WTC11 (cell line): ENCODE measurements around the gene SLC9A9. TPM values are rescaled to one million over a fixed set of nuclear protein-coding genes. Genes with fewer than 3 reads are reported as not detected.

Source experiments
- ATAC-seq: fragments of 200-7000 bp; cut with Tn5 transposase; 2 replicates; pipeline ENCODE4 v1.10.0; 2021; ENCODE audit warnings: mild to moderate bottlenecking, moderate library complexity
- CTCF ChIA-PET: fragments of 300-600 bp; sonication (Branson Sonifier 250); formaldehyde crosslinking; loops from one replicate; lab custom pipeline; 2021; ENCODE audit warnings: antibody characterized with exemption; lab: Charles Lee
- POLR2A ChIA-PET: fragments of 350-600 bp; sonication (Branson Sonifier 250); formaldehyde crosslinking; loops from one replicate; lab custom pipeline; 2021; ENCODE audit warnings: antibody characterized with exemption; lab: Charles Lee
- DNase-seq: peaks from one replicate; pipeline ENCODE4 v3.0.0; 2021; ENCODE audit warnings: low spot score
- H3K27ac Mint-ChIP-seq: 2 replicates; pipeline ENCODE4 v1.8.0; 2021; ENCODE audit warnings: mixed read lengths
- H3K27me3 Mint-ChIP-seq: 2 replicates; pipeline ENCODE4 v1.8.0; 2021; ENCODE audit warnings: low read depth, mild to moderate bottlenecking, moderate library complexity, mixed read lengths
- H3K36me3 Mint-ChIP-seq: 2 replicates; pipeline ENCODE4 v1.8.0; 2021; ENCODE audit warnings: mixed read lengths
- H3K4me1 Mint-ChIP-seq: 2 replicates; pipeline ENCODE4 v1.8.0; 2022; ENCODE audit warnings: mixed read lengths
- H3K4me3 Mint-ChIP-seq: 2 replicates; pipeline ENCODE4 v1.8.0; 2021; ENCODE audit warnings: mild to moderate bottlenecking, moderate library complexity, mixed read lengths
- H3K9me3 Mint-ChIP-seq: 2 replicates; pipeline ENCODE4 v1.8.0; 2021; ENCODE audit warnings: mixed read lengths
- AR ChIP-seq: fragments of 250-450 bp; sonication (Bioruptor Pico); IDR thresholded peaks from 2 replicates; pipeline ENCODE4 v1.9.0; 2021; ENCODE audit warnings: mild to moderate bottlenecking
- ATF6 ChIP-seq: sonication (generic); formaldehyde crosslinking; IDR thresholded peaks from 2 replicates; pipeline ENCODE4 v1.8.1; 2023; ENCODE audit warnings: mild to moderate bottlenecking, missing genetic modification reagents
- ETV6 ChIP-seq: sonication (generic); formaldehyde crosslinking; IDR thresholded peaks from 2 replicates; pipeline ENCODE4 v1.8.1; 2022; ENCODE audit warnings: mild to moderate bottlenecking, missing genetic modification reagents
- FOXK1 ChIP-seq: sonication (generic); formaldehyde crosslinking; IDR thresholded peaks from 2 replicates; pipeline ENCODE4 v1.8.0; 2022; ENCODE audit warnings: mild to moderate bottlenecking, moderate library complexity, missing genetic modification reagents
- GRHL2 ChIP-seq: fragments of 250-450 bp; sonication (Bioruptor Pico); IDR thresholded peaks from 2 replicates; pipeline ENCODE4 v1.8.0; 2022; ENCODE audit warnings: mild to moderate bottlenecking, moderate library complexity; ENCODE audit not compliant: insufficient replicate concordance, severe bottlenecking
- IRF2 ChIP-seq: sonication (generic); formaldehyde crosslinking; IDR thresholded peaks from 2 replicates; pipeline ENCODE4 v1.8.0; 2022; ENCODE audit warnings: low read depth, missing genetic modification reagents, borderline replicate concordance
- MYBL2 ChIP-seq: sonication (generic); formaldehyde crosslinking; IDR thresholded peaks from 2 replicates; pipeline ENCODE4 v1.8.1; 2023; ENCODE audit warnings: mild to moderate bottlenecking, moderate library complexity, missing genetic modification reagents
- NFATC4 ChIP-seq: fragments of 250-450 bp; sonication (Bioruptor Pico); IDR thresholded peaks from 2 replicates; pipeline ENCODE4 v1.9.0; 2021; ENCODE audit warnings: mild to moderate bottlenecking
- OVOL2 ChIP-seq: fragments of 250-450 bp; sonication (Bioruptor Pico); IDR thresholded peaks from 2 replicates; pipeline ENCODE4 v1.9.0; 2021; ENCODE audit warnings: mild to moderate bottlenecking, borderline replicate concordance
- TEAD4 ChIP-seq: sonication (generic); formaldehyde crosslinking; IDR thresholded peaks from 2 replicates; pipeline ENCODE4 v1.8.0; 2022; ENCODE audit warnings: mild to moderate bottlenecking, missing genetic modification reagents
- TP53 ChIP-seq: sonication (generic); formaldehyde crosslinking; IDR thresholded peaks from 2 replicates; pipeline ENCODE4 v1.8.1; 2023; ENCODE audit warnings: mild to moderate bottlenecking, missing genetic modification reagents
- ZNF317 ChIP-seq: sonication (generic); formaldehyde crosslinking; IDR thresholded peaks from 2 replicates; pipeline ENCODE4 v1.8.1; 2023; ENCODE audit warnings: low read depth, mild to moderate bottlenecking, moderate library complexity, missing genetic modification reagents, borderline replicate concordance
- ZNF396 ChIP-seq: fragments of 250-450 bp; sonication (Bioruptor Pico); IDR thresholded peaks from 2 replicates; pipeline ENCODE4 v1.8.0; 2021; ENCODE audit warnings: mild to moderate bottlenecking, moderate library complexity, borderline replicate concordance
- ZNF423 ChIP-seq: fragments of 250-450 bp; sonication (Bioruptor Pico); IDR thresholded peaks from 2 replicates; pipeline ENCODE4 v2.1.2; 2022; ENCODE audit warnings: mild to moderate bottlenecking, moderate library complexity
- ZNF671 ChIP-seq: fragments of 250-450 bp; sonication (Bioruptor Pico); IDR thresholded peaks from 2 replicates; pipeline ENCODE4 v1.8.0; 2021; ENCODE audit warnings: mild to moderate bottlenecking
- total RNA-seq: library from RNA; stranded (reverse); gene quantifications from 3 replicates; pipeline ENCODE4 v1.2.3, GENCODE V29; 2021
- TF ChIP-seq, protein P1 (sequence below): sonication (generic); formaldehyde crosslinking; IDR thresholded peaks from 2 replicates; pipeline ENCODE4 v1.8.1; 2023; ENCODE audit warnings: mild to moderate bottlenecking, missing genetic modification reagents, moderate library complexity
- TF ChIP-seq, protein P2 (sequence below): sonication (generic); formaldehyde crosslinking; IDR thresholded peaks from 2 replicates; pipeline ENCODE4 v1.8.0; 2023; ENCODE audit warnings: missing genetic modification reagents, mild to moderate bottlenecking, borderline replicate concordance
- TF ChIP-seq, protein P3 (sequence below): sonication (generic); formaldehyde crosslinking; IDR thresholded peaks from 2 replicates; pipeline ENCODE4 v1.8.1; 2023; ENCODE audit warnings: mild to moderate bottlenecking, missing genetic modification reagents, borderline replicate concordance
- TF ChIP-seq, protein P4 (sequence below): fragments of 250-450 bp; sonication (Bioruptor Pico); IDR thresholded peaks from 2 replicates; pipeline ENCODE4 v2.1.2; 2022; ENCODE audit warnings: mild to moderate bottlenecking, moderate library complexity
- TF ChIP-seq, protein P5 (sequence below): sonication (generic); formaldehyde crosslinking; IDR thresholded peaks from 2 replicates; pipeline ENCODE4 v1.8.0; 2022; ENCODE audit warnings: mild to moderate bottlenecking, missing genetic modification reagents

The SLC9A9 gene
- total RNA-seq, 1 experiment from 2014 or later: 1.2 TPM

DNA sequence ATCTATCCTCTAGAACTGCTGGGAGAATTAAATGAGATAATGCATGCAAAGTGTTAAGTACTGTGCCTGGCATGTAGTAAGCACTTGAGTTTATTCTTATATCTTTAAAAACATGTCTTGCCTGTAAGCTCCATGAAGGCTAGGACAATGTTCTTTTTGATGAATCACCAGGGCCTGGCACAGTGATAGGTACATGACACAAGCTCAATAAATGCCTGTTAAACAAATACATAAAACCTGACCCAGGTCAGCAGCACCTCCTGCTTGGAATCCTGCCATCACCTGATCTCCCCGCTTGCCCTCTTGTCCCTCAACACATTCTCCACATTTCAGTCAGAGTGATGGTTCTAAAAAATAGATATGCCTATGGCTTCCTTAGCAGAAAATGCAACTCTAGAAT lies 541.9 kb downstream of the SLC9A9 start:
- H3K4me1 Mint-ChIP-seq: peaks cover 13% of the 10 kb centered on the region; the same call in 1 of the 2 replicates
- TF ChIP-seq TEAD4 (CRISPR knock-in tag) (no peak), MYBL2 (CRISPR knock-in tag) (no peak), ZNF317 (no peak), ZNF396 (CRISPR knock-in tag) (no peak), ZNF423 (no peak), NFATC4 (CRISPR knock-in tag) (no peak), ZNF671 (CRISPR knock-in tag) (no peak), FOXK1 (no peak), TP53 (CRISPR knock-in tag) (no peak), ATF6 (CRISPR knock-in tag) (no peak), OVOL2 (CRISPR knock-in tag) (no peak), AR (no peak), IRF2 (CRISPR knock-in tag) (no peak), GRHL2 (CRISPR knock-in tag) (no peak), ETV6 (CRISPR knock-in tag) (no peak)
- TF ChIP-seq, protein P1, sequence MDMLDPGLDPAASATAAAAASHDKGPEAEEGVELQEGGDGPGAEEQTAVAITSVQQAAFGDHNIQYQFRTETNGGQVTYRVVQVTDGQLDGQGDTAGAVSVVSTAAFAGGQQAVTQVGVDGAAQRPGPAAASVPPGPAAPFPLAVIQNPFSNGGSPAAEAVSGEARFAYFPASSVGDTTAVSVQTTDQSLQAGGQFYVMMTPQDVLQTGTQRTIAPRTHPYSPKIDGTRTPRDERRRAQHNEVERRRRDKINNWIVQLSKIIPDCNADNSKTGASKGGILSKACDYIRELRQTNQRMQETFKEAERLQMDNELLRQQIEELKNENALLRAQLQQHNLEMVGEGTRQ (CRISPR knock-in tag): no peak
- TF ChIP-seq, protein P2, sequence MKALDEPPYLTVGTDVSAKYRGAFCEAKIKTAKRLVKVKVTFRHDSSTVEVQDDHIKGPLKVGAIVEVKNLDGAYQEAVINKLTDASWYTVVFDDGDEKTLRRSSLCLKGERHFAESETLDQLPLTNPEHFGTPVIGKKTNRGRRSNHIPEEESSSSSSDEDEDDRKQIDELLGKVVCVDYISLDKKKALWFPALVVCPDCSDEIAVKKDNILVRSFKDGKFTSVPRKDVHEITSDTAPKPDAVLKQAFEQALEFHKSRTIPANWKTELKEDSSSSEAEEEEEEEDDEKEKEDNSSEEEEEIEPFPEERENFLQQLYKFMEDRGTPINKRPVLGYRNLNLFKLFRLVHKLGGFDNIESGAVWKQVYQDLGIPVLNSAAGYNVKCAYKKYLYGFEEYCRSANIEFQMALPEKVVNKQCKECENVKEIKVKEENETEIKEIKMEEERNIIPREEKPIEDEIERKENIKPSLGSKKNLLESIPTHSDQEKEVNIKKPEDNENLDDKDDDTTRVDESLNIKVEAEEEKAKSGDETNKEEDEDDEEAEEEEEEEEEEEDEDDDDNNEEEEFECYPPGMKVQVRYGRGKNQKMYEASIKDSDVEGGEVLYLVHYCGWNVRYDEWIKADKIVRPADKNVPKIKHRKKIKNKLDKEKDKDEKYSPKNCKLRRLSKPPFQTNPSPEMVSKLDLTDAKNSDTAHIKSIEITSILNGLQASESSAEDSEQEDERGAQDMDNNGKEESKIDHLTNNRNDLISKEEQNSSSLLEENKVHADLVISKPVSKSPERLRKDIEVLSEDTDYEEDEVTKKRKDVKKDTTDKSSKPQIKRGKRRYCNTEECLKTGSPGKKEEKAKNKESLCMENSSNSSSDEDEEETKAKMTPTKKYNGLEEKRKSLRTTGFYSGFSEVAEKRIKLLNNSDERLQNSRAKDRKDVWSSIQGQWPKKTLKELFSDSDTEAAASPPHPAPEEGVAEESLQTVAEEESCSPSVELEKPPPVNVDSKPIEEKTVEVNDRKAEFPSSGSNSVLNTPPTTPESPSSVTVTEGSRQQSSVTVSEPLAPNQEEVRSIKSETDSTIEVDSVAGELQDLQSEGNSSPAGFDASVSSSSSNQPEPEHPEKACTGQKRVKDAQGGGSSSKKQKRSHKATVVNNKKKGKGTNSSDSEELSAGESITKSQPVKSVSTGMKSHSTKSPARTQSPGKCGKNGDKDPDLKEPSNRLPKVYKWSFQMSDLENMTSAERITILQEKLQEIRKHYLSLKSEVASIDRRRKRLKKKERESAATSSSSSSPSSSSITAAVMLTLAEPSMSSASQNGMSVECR: no peak
- TF ChIP-seq, protein P3, sequence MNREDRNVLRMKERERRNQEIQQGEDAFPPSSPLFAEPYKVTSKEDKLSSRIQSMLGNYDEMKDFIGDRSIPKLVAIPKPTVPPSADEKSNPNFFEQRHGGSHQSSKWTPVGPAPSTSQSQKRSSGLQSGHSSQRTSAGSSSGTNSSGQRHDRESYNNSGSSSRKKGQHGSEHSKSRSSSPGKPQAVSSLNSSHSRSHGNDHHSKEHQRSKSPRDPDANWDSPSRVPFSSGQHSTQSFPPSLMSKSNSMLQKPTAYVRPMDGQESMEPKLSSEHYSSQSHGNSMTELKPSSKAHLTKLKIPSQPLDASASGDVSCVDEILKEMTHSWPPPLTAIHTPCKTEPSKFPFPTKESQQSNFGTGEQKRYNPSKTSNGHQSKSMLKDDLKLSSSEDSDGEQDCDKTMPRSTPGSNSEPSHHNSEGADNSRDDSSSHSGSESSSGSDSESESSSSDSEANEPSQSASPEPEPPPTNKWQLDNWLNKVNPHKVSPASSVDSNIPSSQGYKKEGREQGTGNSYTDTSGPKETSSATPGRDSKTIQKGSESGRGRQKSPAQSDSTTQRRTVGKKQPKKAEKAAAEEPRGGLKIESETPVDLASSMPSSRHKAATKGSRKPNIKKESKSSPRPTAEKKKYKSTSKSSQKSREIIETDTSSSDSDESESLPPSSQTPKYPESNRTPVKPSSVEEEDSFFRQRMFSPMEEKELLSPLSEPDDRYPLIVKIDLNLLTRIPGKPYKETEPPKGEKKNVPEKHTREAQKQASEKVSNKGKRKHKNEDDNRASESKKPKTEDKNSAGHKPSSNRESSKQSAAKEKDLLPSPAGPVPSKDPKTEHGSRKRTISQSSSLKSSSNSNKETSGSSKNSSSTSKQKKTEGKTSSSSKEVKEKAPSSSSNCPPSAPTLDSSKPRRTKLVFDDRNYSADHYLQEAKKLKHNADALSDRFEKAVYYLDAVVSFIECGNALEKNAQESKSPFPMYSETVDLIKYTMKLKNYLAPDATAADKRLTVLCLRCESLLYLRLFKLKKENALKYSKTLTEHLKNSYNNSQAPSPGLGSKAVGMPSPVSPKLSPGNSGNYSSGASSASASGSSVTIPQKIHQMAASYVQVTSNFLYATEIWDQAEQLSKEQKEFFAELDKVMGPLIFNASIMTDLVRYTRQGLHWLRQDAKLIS (CRISPR knock-in tag): no peak
- TF ChIP-seq, protein P4, sequence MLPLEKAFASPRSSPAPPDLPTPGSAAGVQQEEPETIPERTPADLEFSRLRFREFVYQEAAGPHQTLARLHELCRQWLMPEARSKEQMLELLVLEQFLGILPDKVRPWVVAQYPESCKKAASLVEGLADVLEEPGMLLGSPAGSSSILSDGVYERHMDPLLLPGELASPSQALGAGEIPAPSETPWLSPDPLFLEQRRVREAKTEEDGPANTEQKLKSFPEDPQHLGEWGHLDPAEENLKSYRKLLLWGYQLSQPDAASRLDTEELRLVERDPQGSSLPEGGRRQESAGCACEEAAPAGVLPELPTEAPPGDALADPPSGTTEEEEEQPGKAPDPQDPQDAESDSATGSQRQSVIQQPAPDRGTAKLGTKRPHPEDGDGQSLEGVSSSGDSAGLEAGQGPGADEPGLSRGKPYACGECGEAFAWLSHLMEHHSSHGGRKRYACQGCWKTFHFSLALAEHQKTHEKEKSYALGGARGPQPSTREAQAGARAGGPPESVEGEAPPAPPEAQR (CRISPR knock-in tag): no peak
- TF ChIP-seq, protein P5, sequence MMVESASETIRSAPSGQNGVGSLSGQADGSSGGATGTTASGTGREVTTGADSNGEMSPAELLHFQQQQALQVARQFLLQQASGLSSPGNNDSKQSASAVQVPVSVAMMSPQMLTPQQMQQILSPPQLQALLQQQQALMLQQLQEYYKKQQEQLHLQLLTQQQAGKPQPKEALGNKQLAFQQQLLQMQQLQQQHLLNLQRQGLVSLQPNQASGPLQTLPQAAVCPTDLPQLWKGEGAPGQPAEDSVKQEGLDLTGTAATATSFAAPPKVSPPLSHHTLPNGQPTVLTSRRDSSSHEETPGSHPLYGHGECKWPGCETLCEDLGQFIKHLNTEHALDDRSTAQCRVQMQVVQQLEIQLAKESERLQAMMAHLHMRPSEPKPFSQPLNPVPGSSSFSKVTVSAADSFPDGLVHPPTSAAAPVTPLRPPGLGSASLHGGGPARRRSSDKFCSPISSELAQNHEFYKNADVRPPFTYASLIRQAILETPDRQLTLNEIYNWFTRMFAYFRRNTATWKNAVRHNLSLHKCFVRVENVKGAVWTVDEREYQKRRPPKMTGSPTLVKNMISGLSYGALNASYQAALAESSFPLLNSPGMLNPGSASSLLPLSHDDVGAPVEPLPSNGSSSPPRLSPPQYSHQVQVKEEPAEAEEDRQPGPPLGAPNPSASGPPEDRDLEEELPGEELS (CRISPR knock-in tag): no peak
- no peak for DNase-seq
- no peaks in the 10 kb centered on the region for H3K27me3 Mint-ChIP-seq
- ChIA-PET CTCF (no interaction called here), POLR2A (no interaction called here)
- no peak overlapping the region for H3K27ac Mint-ChIP-seq
- no peak for ATAC-seq
- H3K36me3 Mint-ChIP-seq: no peaks in the 10 kb centered on the region
- no peak overlapping the region for H3K4me3 Mint-ChIP-seq
- H3K9me3 Mint-ChIP-seq: peaks cover 3% of the 10 kb centered on the region; the same call in 1 of the 2 replicates
